DMS53 (cell line): ENCODE results near the gene HSPBP1.

ENCODE experiments used
- DNase-seq: peaks from one replicate; lab custom pipeline; 2025; lab: John Stamatoyannopoulos, UW

HSPBP1 gene, protein sequence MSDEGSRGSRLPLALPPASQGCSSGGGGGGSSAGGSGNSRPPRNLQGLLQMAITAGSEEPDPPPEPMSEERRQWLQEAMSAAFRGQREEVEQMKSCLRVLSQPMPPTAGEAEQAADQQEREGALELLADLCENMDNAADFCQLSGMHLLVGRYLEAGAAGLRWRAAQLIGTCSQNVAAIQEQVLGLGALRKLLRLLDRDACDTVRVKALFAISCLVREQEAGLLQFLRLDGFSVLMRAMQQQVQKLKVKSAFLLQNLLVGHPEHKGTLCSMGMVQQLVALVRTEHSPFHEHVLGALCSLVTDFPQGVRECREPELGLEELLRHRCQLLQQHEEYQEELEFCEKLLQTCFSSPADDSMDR

DNA sequence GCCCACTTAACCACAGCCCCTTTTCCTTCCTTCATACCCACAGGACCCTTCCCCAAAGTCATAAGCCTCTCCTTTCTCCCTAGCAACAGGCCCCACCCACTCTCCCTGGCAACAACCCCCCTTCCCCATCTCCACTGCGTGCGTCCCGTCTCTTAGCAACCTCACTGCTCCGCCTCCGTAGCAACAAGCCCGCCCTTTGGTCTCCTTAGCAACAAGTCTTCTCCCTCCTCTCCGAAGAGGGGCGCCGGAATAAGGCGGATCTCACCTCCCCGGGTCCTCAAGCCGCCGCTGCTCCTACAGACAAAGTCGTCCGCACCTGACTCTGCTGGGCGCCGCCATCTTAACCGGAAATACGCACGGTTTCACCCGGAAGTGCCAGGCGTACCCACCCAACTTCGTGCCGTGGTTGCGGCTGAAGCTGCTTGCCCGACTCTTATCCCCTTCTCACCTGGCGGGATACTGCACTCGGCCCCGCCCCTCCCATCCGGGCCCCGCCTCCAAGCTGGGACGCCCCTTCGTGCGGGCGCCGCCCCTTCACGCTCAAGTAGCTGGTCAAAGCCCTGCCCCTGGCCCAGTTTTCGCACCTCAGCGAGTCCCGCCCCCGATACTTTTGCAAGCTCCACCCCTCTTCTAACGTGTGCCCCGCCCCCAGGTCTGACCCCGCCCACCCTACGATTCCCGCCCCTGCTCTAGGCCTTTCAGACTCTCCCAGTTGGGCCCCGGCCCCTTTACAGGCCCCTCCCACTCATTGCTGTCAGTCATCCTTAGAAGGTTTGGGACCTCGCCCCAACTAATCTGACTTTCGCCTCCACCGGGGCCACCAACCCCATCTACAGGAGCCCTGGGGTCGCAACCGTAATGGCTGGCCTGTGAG lies at the start of gene HSPBP1:
TSS of gene HSPBP1 (minus strand) at position 341 of the 874 bp plus-strand sequence. CDS start 502 bp downstream, outside the sequence.
- peak; percentile 99 for DNase-seq

DNA sequence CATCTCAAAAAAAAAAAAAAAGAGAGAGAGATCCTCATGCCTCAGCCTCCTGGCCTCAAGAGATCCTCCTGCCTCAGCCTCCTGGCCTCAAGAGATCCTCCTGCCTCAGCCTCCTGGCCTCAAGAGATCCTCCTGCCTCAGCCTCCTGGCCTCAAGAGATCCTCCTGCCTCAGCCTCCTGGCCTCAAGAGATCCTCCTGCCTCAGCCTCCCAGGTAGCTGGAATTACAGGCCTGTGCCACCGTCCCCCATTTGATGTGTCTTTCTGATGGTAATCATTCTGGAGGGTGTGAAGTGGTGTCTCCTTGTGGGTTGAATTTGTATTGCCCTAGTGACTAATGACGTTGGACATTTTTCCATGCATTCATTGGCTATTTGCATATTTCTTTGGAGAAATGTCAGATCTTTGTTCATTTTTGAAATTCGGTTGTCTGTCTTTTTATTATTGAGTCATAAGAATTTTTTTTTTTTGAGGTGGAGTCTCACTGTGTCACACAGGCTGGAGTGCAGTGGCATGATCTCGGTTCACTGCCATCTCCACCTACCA lies 48.9 kb upstream of the HSPBP1 start:
- peak; percentile 58 for DNase-seq

DNA sequence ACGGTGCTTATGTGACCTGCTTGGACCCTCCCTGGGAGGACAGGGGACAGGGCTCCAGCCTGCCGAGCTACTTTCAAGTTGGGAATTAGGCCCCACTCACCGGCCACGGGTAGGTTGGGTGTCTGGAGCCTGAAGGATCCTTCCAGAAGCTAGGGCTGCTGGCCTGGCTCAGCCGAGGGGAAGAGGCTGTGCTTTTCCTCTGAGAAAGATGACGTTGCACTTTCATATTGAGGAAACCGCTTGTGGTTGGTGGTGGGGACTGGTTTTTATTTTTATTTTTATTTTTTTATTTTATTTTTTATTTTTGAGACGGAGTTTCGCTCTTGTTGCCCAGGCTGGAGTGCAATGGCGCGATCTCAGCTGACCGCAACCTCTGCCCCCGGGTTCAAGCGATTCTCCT lies 45.3 kb upstream of the HSPBP1 start, which contains the start of gene TMEM150B:
TSS of gene TMEM150B (minus strand) at position 170 of the 400 bp plus-strand sequence. CDS start 4,305 bp downstream, outside the sequence.
- DNase-seq, result no peak

DNA sequence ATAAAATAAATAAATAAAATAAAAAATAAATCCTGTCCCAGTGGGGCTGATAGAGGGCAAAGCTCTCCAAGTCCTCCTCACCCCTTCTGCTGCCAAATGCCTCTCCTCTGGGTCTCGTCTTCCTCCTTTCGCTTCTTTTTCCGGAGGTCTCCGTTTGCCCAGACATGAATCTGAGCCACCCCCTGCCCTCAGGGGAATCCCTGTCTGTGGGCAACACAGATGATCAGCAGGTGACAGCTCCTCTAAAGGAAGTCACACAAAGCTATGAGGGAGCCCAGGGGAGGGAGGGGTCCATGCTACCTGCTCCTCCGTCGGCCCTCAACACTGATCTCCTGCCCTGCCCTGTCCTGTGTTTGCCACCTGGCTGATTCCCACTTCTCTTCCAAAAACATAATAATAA lies 44.8 kb upstream of the HSPBP1 start:
- DNase-seq, result no peak

DNA sequence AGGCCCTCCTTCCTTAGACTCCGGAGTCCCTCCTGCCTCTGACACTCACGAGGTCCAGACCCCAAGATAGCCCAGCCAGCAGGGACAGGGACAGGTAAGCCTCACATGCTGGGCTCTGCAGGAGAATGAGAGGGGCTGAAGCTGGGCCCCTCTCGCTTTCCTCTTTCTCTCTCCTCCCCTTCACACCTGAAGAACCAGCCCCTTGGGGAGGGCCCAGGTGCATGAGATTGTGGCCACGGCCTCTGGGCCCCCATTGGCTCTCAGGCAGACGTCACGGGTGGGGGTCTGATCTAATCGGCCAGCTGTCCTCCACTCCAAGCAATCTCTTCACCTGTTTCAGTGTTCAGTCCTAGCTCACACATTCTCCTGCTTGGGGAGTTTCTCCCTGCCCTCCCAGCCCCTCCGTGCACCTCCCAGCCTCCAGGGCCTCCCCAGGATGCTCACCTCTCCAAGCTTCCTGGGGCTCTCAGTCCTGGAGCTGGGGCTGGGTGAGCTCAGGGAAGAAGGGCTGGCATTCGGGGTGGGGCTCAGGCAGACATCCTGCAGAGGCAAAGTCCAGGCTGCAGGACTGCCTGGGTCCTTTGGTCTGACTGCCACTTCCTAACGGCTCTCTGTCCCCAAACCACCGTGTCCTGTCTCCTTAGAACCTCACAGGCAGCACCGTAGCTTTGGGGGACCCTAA lies 42.4 kb upstream of the HSPBP1 start:
- no peak for DNase-seq

DNA sequence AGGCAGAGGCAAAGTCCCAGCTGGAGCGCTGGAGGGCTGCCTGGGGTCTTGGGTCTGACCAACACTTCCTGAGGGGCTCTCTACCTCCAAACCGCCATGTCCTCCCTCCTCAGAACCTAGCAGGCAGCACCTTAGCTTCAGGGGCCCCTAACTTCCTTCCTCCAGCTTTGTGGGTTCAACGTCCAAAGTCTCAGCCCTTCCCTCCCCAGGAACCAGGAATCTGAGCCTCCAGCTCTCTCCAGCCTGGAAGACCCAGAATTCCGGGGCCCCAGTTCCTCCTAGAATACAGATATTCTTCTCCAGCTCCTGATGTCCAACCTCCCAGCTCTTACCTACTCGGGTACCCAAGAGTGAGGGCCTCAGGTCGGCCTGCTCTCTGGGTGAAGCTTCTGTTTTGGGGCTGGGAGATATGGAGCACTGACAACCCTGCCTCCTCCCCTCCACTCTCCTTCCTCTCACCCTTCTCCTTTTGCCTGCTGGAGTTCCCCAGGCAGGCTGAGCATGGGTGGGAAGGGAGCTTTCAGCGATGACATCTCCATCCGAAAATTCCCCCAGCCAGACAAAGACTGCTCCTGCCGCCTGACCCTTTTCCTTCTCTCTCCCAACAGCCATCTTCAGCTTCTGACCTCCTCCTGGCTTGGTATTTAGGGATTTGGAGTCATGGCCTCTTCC lies 41.7 kb upstream of the HSPBP1 start:
- no peak for DNase-seq

DNA sequence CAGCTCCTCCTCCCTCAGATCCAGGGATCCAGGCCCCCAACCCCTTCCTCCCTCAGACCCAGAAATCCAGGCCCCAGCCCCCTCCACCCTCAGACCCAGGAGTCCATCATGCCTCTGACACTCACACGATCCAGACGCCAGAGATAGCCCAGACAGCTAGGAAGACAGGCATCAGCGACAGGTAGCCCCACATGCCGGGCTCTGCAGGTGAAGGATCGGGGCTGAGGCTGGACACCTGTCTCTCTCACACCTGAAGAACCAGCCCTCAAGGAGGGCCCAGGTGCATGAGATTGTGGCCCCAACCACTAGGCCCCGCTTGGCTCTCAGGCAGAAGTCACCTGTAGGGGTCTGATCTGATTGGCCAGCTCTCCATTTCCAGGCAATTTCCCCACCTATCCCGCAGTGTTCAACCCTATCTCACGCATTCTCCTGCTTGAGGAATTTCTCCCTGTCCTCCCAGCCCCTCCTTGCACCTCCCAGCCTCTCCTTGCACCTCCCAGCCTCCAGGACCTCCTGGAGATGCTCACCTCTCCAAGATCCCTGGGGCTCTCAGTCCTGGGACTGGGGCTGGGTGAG lies 41.0 kb upstream of the HSPBP1 start:
- no peak for DNase-seq

DNA sequence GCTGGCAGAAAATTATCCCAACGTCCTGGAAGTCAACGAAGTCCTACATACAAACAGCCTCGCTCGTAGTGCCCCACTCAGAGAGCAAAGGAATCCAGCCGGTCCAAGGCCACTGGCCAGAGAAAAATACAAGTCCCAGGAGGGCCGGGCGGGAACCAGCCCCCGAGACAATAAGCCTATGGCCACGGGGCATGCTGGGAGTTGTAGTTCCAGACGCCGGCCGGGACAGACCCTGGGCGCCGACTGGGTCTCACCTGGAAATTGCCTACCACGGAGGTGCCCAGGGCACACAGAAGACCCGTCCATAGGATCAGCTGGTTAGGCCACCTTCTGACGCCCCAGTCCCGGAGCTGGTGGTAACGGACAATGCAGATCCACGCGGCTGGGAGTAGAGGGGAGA lies 39.9 kb upstream of the HSPBP1 start:
- peak; percentile 91 for DNase-seq

DNA sequence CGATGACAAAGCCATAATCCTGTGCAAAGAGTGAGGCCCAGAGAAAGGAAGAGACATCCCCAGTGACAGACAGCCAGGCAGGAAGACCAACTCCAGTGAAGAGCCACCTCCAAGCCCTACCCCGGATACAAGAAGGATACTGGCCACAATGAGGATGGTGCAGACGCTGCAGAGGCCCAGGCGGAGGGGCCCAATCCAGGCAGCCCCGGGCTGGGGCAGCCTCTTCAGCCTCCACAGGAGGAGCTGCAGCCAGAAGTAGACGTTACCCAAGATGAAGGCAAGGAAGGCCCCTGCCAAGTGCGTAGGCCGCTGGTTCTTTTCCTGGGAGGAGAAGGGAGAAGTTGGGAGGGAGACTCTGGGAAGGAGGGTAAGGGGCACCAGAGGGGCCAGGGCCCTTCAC lies 36.7 kb upstream of the HSPBP1 start:
- DNase-seq, result no peak

DNA sequence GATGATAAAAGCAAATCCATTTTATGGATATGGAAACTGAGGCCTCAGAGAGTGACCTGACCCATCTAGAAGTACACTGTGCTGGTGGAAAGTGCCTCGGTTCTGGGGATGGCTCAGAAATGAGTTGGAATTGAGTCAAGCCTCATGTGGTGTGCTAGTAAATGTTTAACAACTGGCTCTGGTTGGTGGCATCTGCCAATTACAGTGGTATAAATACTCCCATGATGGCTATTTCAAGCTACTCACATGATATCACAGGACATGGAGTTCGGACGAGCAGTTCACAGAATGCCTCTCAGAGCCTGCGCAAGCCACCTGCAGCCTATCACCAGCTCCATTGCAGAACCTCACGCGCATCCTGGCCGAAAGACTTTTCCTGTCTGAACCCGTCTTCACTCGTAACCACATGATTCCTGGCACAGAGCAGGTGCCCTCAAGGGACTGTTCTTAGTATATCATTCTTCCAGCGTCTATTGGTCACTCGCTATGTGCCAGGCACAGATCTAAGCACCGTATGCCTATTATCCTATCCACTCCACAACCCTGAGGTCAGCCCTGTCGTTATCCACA lies 36.1 kb upstream of the HSPBP1 start:
- no peak for DNase-seq

DNA sequence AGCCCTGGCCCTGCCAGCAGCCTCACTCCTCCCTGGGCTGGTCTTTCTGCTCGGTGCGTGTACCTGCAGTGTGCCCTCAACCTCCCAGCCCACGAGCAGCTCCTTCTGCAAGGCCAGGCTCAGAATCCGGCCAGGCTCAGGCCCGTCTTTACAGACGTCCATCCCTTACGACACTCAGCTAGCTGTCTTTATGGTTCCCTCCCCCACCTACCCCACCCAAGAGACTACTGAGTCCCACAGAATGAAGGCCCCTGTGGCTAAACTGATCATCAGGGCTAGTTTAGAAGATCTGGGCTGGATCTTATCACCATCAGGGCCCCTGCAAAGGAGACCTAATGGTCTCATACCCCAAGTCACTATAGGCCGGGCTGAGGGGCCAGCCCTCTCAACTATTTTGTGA lies 34.5 kb upstream of the HSPBP1 start:
- no peak for DNase-seq

DNA sequence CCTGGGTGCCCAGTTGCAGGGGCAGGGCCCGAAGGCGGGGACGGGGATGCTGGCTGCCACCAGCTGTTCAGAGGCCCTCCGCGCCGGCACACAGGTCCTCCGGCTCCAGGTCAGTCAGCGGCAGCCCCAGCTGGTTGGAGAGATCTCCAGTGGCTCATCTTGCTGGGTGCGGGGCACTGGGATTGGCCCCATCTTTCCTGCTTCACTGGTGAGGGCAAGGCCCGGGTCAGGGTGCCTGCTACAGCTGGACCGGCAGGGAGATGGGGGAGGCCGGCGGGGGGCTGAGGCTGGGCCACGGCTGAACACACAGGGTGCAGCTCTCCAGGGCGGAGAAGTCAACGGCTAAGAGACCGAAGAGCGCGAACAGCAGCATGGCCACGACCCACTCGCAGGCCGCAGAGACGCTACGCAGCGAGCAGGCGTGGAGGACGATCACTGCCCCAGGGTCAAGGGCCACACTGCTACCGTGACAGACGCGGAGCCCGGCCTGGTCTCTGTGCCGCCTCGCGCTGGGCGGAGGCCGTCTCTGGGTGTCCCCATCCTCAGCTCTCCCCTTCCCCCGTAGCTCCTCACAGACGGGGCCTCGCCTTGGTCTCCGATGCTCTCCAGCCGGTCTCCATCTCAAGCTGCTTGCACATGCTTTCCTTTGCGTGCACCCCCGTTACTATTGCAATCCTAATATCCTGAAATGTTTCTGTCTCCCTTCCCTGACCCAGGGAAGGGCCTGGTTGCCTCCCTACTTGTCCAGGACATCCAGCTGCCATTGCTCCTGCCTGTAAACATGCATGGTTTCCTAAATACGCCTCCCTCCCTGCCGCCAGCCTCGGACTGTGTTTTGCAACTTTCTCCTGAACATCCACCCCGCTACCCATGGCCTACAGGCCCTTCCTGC lies 33.0 kb upstream of the HSPBP1 start:
- no peak for DNase-seq

DNA sequence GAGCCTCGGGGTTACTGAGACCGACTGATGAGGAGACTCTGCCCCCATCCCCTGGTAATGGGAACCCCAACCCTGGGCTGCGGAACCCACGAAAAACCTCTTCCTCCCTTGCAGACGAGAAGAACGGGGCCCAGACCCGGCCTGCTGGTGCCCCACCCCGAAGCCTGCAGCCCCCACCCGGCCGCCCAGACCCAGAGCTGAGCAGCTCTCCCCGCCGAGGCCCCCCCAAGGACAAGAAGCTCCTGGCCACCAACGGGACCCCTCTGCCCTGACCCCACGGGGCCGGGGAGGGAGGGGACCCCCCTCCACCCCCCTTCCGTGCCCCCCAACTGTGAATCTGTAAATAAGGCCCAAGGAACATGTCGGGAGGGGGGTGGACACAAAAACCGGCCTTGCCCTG lies 31.9 kb upstream of the HSPBP1 start:
- no peak for DNase-seq

DNA sequence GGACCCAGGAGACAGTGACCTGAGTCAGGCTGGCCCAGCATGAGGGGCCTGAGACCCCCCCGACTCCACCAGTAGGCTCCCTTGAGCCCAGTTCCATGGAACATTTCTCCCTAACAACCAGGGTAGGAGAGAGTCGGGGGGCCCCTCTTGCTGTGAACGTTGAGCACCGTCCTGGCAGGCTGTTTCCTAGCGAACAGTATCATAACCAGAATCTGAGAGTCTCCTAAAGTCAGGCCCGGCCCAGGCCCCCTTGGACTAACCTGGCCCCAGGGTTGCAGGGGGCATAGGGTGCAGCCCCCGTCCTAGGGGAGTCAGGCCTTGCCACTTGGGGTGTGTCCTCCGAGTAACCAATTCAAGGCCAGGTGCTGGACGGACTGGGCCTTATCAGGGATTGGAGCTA lies 31.5 kb upstream of the HSPBP1 start:
- no peak for DNase-seq

DNA sequence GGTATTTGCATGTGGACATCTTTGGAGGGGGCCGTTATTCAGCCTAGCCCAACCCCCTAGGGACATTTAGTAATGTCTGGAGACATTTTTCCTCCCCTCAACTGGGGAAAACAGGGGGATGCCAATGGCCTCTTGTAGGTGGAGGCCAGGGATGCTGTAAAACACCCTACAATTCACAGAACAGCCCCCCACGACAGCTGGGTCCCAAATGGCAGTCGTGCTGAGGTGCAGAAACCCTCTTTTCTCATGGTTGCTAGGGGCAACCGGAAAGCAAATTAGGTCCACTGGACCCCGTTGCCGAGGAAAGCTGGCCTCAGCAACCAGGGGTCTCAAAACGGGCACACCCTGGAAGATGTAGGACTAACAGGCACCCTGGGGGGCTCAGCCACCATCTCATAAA lies 30.6 kb upstream of the HSPBP1 start:
- DNase-seq, result no peak

DNA sequence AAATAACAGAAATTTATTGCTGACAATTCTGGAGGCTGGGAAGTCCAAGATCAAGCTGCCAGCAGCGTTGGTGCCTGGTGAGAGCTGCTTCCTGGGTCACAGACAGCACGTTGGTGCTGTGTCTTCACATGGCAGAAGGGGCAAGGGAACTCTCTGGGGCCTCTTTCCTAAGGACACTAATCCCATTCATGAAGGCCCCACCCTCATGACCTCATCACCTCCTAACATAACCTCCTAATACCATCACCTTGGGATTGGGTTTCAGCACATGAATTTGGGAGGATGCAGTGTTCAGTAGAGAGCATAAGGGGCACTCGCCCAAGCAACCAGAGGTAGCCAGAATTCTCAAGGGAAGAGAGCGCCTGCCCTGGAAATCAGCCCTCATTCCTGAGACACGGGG lies 29.5 kb upstream of the HSPBP1 start:
- DNase-seq, result no peak

DNA sequence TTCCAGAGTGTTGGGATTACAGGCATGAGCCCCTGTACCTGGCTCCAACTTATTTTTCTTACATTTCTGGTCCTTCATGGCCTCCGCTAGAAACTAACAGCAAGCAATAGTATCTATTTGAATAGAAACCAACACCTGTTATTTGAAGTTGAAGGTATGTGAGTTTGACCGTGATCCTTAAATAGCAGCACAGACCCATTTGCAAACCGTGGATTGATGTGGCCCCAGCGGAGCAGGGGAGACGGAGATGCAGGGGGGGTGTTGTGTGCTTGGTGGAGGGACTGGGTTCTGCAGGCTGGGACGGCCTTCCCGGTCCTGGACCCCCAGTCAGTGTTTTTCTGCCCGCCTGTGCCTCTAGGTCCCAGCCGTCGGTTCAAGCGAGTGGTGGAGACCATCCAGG lies 28.4 kb upstream of the HSPBP1 start:
- DNase-seq, result no peak

DNA sequence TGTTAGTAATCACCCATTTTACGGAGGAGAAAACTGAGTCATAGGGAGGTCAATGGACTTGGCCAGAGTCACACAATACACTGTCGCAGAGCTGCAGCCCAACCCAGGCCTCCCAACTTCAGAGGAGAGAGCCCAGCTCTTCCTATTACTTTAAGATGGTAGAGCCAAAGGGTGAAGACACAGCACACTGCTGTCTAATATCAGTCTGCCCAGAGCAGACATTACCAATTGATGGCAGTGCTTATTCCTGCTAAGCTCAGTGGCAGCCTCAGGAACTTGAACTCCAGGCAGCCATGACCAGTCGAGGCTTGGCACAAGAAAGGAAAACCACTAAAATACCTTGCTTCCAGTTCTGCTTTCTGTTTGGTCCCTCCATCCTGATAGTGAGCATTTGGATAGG lies 26.8 kb upstream of the HSPBP1 start:
- no peak for DNase-seq

DNA sequence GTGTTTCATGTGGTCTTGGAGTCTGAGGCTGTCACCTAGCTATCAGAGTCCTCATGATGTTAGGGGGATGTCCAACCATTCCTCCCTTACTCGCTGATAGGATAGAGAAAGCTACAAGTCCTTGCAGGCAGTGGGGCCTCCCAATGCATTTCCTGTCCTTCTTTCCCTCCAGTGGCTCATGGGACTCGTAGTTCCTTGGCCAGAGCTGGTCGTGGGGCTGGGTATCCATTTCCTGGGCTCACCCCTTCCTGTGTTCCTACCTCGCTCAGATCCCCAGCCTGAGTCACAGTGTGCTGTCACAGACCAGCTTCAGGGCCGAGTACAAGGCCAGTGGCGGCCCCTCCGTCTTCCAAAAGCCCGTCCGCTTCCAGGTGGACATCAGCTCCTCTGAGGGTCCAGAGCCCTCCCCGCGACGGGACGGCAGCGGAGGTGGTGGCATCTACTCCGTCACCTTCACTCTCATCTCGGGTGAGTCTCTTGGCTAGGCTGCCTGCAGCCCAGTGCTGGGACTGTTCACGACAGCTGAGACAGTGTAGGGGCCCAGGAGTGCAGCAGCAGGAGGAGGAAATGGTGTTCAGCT lies 26.2 kb upstream of the HSPBP1 start:
- no peak for DNase-seq

DNA sequence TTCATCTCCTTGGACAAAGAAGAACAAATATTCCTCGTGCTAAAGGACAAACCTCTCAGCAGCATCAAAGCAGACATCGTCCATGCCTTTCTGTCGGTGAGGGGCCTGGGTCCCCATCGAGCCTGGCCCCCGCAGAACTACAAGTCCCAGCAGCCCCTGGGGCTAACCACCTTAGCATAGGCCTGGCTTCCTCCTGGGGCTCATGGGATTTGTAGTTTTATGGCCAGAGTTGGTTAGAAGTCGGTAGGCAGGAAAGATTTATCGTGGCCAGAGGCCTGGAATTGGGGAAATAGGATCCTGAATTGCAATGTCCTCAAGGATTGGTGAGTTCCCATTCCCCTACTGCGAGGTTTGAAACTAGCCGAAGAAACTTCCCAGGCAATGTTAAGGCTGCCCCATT lies 25.6 kb upstream of the HSPBP1 start:
- DNase-seq, result peak; percentile 61
